GM18499 (cell line): Measurements from ENCODE around the gene SOX9.

ENCODE experiments used
- ATAC-seq: cut with Tn5 transposase; IDR thresholded peaks from one replicate; pipeline ENCODE4 v1.9.1; 2021; ENCODE audit warnings: moderate number of reproducible peaks; ENCODE audit not compliant: insufficient read depth, unreplicated experiment

SOX9 gene

DNA sequence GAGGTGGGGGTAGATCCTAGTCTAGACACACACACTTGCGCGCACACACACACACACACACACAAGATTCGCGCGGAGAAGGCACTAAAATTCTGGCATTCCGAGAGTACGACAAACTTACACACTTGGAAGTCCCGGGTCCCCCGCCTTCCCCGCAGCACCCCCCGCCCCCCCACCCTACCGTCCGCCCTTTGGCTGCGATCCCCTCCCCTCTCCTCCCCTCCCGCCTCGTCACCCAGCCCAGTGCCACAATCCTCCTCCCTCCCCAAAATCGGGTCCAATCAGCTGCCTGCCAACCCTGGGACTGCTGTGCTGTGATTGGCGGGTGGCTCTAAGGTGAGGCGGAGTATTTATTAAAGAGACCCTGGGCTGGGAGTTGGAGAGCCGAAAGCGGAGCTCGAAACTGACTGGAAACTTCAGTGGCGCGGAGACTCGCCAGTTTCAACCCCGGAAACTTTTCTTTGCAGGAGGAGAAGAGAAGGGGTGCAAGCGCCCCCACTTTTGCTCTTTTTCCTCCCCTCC, at the start of gene SOX9:
TSS of gene SOX9 (plus strand) at position 379 of the 522 bp plus-strand sequence. CDS start 372 bp downstream, outside the sequence.
- peak; percentile 74 for ATAC-seq

DNA sequence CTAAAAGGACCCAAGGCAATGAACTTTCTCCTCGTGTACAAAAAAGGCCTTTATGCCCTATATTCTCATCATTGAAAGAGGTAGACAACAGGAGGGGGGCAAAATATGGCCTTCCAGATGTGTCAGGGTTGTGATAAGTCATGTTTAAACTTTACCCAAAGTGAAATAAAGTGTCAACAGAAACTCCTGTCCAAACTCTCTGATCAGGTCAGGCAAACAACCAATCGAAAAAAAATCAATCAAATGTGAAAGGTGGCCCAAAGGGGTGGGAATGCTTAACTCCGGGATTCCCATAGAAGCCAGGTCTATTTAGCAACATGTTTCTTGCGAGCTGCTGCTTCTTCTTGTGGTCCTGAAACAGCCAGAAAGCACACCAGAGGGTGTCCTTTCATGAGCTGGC, 49.5 kb upstream of the SOX9 start:
- ATAC-seq = no peak

DNA sequence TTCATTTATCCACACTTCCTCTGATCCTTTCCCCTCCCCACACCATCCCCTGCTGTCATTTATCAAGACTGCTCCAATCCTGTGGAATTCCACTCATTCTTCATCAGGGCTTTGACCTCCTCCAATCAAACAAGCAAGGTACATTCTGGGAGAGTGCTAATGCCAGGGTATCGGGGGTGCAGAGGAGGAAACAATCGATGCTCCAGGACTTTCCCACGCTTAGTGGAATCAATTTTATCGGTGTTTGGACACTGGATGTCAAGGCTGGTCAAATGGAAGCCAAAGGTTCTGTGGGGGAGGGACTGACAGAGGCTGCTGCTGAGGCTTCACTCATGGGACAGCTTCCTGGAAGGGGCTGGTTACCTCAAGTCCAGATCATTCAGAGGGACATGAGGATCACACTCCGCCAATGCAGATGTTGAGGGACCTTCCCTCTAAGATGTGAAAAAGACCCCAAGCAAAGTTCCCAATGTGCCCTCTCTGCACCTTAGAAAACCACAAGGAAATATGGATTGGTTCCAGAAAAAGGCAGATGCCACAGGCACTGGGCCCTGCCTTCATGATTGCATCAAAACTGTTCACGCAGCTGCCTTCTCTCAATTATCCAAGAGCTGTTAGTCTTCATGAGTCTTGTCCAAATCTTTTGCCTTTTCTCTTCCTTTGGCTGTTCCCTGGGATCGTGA, 44.7 kb upstream of the SOX9 start:
- ATAC-seq = no peak

DNA sequence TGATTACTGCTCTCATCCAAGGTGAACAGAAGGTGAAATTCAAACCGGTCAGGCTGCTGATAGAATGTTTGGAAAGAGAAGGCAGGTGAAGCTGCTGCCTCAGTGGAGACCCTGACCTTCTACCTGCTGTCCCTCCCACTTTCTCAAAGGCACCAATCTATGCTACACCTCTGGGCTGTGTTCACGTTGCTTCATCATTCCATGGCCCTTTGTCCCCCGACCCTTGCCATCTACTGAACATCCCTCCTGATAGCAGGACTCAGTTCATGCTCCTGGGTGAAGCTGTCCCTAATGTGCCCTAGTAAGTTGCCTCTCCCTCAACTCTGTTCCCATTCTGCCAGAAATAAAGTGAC, 44.2 kb upstream of the SOX9 start:
- no peak for ATAC-seq

GRCh38 chr17:72077326-72077960, 43.4 kb upstream of the SOX9 start:
- no peak for ATAC-seq

DNA sequence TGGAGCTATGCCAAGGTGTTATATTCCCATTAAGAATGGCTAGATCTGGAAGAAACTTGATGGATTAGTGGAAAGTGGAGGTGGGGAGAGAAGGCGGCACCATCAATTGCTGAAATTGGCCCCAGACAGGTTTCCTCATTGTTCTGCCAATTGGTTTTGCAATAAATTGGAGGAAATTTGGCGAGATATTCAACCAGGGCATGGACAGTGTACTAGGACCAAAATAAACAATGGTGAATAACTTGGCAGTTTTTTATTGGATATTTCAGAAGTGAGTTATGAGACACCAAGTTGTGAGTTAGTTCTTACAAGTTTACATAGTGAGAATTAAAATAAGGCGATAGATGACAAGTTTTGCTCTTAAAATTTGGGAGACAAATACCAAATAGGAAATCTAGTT, 41.1 kb upstream of the SOX9 start:
- no peak for ATAC-seq

DNA sequence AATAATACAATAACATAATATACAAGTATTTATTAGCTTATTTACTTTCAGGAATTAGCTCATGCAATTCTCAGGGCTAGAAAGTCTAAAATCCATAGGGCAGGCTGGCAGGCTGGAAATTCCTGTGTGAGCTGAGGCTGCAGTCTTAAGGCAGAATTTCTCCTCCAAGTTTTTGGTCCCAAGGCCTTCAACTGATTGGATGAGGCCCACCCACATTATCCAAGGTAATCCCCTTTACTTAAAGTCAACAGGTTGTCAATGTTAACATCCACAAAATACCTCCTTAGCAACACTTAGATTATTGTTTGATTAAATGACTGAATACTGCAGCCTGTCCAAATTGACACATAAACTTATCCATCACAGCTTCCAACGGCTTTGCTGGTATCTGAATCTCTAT, 32.9 kb upstream of the SOX9 start:
- ATAC-seq = no peak

GRCh38 chr17:72089453-72089987, 31.3 kb upstream of the SOX9 start:
- ATAC-seq = no peak

GRCh38 chr17:72090108-72090507, 30.7 kb upstream of the SOX9 start:
- no peak for ATAC-seq

- ATAC-seq = no peak
These were observed 28.0 kb upstream of the SOX9 start for GRCh38 chr17:72092710-72093322.

GRCh38 chr17:72093707-72094106, 27.1 kb upstream of the SOX9 start:
- ATAC-seq = no peak

DNA sequence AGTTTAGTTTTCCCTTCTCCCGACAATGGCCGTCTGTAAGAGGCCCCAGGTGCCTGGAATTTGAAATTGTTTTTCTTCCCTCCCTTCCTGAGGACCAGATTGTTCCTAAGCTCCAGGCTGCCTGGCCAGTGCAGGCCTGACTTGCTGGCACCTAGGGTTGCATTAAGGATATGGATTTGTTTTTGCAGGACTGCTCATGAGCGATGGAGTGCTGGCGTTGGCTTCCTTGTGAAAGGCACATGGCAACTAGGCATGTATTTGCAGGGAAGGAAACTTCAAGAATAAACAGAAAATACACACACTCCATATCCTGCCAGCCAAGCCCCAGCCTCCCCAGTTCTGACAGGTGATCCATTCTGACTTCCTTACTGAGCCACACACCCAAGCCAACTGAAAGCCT, 25.5 kb upstream of the SOX9 start:
- no peak for ATAC-seq

DNA sequence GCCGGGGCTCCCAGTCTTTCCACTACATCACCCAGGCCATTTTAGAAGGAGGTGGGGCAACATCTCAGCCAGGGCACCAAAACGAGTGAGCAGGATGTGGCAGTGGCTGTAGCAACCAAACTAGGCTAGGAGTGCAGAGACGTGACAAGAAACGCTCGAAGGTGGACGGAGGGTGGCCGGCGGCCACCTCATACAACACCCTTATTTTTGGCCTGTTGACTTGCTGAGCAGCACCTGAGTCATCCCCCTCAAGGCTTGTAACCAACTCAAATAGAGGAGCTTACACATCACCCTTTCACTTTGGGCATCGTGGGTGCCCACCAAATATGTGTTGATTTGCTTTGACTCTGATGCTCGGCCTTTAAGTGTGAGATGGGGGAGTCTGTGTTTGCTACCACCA, 23.7 kb upstream of the SOX9 start:
- ATAC-seq = no peak

- ATAC-seq = no peak
These were observed 20.9 kb upstream of the SOX9 start for GRCh38 chr17:72099919-72100318.

- no peak for ATAC-seq
These were observed 20.4 kb upstream of the SOX9 start for GRCh38 chr17:72100470-72100869.

- no peak for ATAC-seq
These were observed 19.3 kb upstream of the SOX9 start for GRCh38 chr17:72101526-72101925.

DNA sequence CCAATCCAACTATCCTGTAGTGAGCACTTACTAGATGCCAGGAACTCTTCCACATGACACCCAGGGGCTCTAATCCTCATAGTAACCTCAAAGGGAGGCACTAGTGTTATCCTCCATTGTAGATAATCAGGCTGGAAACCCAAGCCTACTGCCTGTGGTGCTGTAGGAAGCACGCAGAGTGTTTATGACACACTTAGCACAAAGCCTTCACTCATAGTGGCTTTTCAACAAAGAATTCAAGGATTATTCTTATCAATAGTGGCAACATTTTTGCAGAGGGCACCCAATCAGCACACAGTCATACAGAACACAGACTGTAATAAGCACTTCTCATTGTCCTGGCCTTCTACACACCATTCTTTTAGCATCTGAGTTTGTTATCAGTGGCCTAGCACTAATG, 18.5 kb upstream of the SOX9 start:
- ATAC-seq = no peak

DNA sequence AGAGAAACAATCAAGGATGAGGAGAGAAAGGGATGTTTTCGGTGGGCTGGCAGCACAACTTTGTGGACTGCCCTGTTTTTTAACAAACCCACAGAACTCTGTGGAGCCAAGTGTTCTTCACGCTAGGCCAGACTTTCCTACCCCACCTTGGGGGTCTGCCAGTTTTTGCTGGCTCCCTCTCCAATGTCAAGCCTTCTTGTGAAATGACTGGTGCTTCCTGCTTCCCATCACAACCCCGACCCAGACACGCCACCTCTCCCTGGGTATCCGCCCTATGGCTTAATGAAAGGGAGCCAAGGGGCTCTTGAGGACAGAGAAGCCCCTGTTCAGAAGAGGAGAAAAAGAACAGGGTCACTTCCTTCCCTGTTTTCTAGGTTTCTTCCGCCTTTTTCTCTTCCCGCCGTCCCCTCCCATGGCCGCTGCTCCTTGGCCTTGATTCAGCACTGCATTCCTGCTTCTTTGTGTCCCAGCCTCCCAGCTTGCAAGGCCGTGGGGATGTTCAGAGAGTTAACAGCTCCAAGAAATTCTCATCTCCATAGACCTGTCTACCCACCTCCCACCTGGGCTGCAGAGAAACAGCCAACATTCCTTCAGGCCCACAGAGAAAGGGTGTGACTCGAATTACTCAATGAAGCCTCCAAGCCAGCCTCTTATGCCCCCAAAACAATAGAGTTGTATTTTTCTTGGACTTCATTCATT, 16.5 kb upstream of the SOX9 start:
- no peak for ATAC-seq

- ATAC-seq = no peak
These were observed 16.0 kb upstream of the SOX9 start for GRCh38 chr17:72104863-72105234.

GRCh38 chr17:72107100-72107499, 13.7 kb upstream of the SOX9 start:
- ATAC-seq = no peak
